ENCODE measurements around the gene ZNF784.

GRCh38 chr19:55590109-55590508 lies 34.3 kb downstream of the ZNF784 start:
- TF ChIP-seq CTCF (IDR thresholded peaks at IDR 0.05) (no peak), POLR2A (IDR thresholded peaks at IDR 0.05) (no peak)
